Measurements from ENCODE around the gene CORO2B. TPM values are rescaled to one million over a fixed set of nuclear protein-coding genes. Genes with fewer than 3 reads are reported as not detected.

Gene CORO2B
- total RNA-seq, 4 donors from 2014 or later = 3.1 to 9.6 (median 8.6) TPM

GRCh38 chr15:68636256-68636655, 57.5 kb downstream of the CORO2B start:
- TF ChIP-seq POLR2A (IDR thresholded peaks at IDR 0.05) (no peak), CTCF (IDR thresholded peaks at IDR 0.05) (no peak)
- no peaks in the 10 kb centered on the region for H3K27me3 ChIP-seq
- H3K27ac ChIP-seq = peak overlapping the region in 2 of 3 donors; percentile 59 to 62
- intact Hi-C loops (cut with DNase I) = no loop called here
- DNase-seq = no peak
- WGBS, 2 donors = 94 to 95% methylated on average over 5 of the region's 5 CpGs
- no peak overlapping the region for H3K4me3 ChIP-seq (replicated peaks in 1 of 3)
- no peaks in the 10 kb centered on the region for H3K9me3 ChIP-seq
- peaks cover 38 to 55% of the 10 kb centered on the region in 2 donors for H3K4me1 ChIP-seq
- H3K36me3 ChIP-seq = no peaks in the 10 kb centered on the region

GRCh38 chr15:68637767-68638404, 59.1 kb downstream of the CORO2B start:
- H3K27ac ChIP-seq = peak overlapping the region in 2 of 3 donors; percentile 26 to 41
- H3K4me1 ChIP-seq = peaks cover 32 to 50% of the 10 kb centered on the region in 2 donors
- intact Hi-C loops (cut with DNase I) = no loop called here
- H3K4me3 ChIP-seq (replicated peaks in 1 of 3) = no peak overlapping the region
- H3K9me3 ChIP-seq = no peaks in the 10 kb centered on the region
- peak; percentile 30 to 47 for DNase-seq
- no peak for TF ChIP-seq CTCF (IDR thresholded peaks at IDR 0.05)
- TF ChIP-seq POLR2A (IDR thresholded peaks at IDR 0.05) = no peak
- H3K36me3 ChIP-seq = no peaks in the 10 kb centered on the region
- 42 to 59% methylated on average over 5 of the region's 5 CpGs for WGBS, 2 donors
- H3K27me3 ChIP-seq = no peaks in the 10 kb centered on the region

GRCh38 chr15:68638953-68639515, 60.2 kb downstream of the CORO2B start:
- intact Hi-C loops (cut with DNase I) = no loop called here
- 77 to 88% methylated on average over 2 of the region's 2 CpGs for WGBS, 2 donors
- peak overlapping the region in 2 of 3 donors; percentile 26 to 41 for H3K27ac ChIP-seq

GRCh38 chr15:68639926-68640600, 61.3 kb downstream of the CORO2B start:
- Histone ChIP-seq H3K9me3 (no peaks in the 10 kb centered on the region), H3K4me1 (peaks cover 27 to 43% of the 10 kb centered on the region in 2 donors), H3K36me3 (no peaks in the 10 kb centered on the region), H3K27me3 (no peaks in the 10 kb centered on the region), H3K4me3 (replicated peaks in 1 of 3) (no peak overlapping the region), H3K27ac (no peak overlapping the region)
- intact Hi-C loops (cut with DNase I) = no loop called here
- 77% methylated on average over 7 of the region's 7 CpGs for WGBS, 2 donors
- DNase-seq = peak; percentile 29 to 38
- TF ChIP-seq POLR2A (IDR thresholded peaks at IDR 0.05) (no peak), CTCF (IDR thresholded peaks at IDR 0.05) (no peak)

More at GRCh38 chr15:68638953-68639515, 60.2 kb downstream of the CORO2B start:
- DNase-seq = no peak
- no peaks in the 10 kb centered on the region for H3K9me3 ChIP-seq
- no peak overlapping the region for H3K4me3 ChIP-seq (replicated peaks in 1 of 3)
- H3K4me1 ChIP-seq = peaks cover 32 to 50% of the 10 kb centered on the region in 2 donors
- no peaks in the 10 kb centered on the region for H3K27me3 ChIP-seq
- H3K36me3 ChIP-seq = no peaks in the 10 kb centered on the region
- TF ChIP-seq POLR2A (IDR thresholded peaks at IDR 0.05) = no peak
- TF ChIP-seq CTCF (IDR thresholded peaks at IDR 0.05) = no peak

All from thyroid gland (tissue), 4 donors.